Esophagus muscularis mucosa (tissue), 4 donors: ENCODE data around the gene EFNA4. TPM values are rescaled to one million over a fixed set of nuclear protein-coding genes. Genes with fewer than 3 reads are reported as not detected.

Source experiments
- DNase-seq: peaks from one replicate; pipeline ENCODE4 v3.0.0-alpha.2; 2017; ENCODE audit errors: extremely low spot score
- H3K27ac ChIP-seq, 4 donors: fragments of 200-600 bp; sonication (generic); replicated peaks in 1 of 4; 1 replicate in 3 of 4; 2 replicates in 1 of 4; pipeline ENCODE4 v1.5.1; 2016 to 2019; ENCODE audit warnings: mild to moderate bottlenecking in 1 of 4
- H3K27me3 ChIP-seq, 4 donors: fragments of 200-600 bp; sonication (generic); one replicate each; pipeline versions ENCODE4 v1.5.1 to v1.6.0; 2016 to 2019
- H3K36me3 ChIP-seq, 4 donors: fragments of 200-600 bp; sonication (generic); one replicate each; pipeline ENCODE4 v1.5.1; 2016 to 2019
- H3K4me1 ChIP-seq, 4 donors: fragments of 200-600 bp; sonication (generic); one replicate each; pipeline ENCODE4 v1.5.1; 2016 to 2019
- H3K4me3 ChIP-seq, 4 donors: fragments of 200-600 bp; sonication (generic); 1 replicate in 2 of 4; 2 replicates in 2 of 4; pipeline ENCODE4 v1.5.1; 2016 to 2019; ENCODE audit warnings: mild to moderate bottlenecking in 4 of 4, moderate library complexity in 1 of 4
- H3K9me3 ChIP-seq, 4 donors: fragments of 200-600 bp; sonication (generic); 1 replicate in 3 of 4; 2 replicates in 1 of 4; pipeline ENCODE4 v1.5.1; 2016 to 2019
- CTCF ChIP-seq, 3 experiments: fragments of 200-600 bp in 2 of 3; fragments of 450-650 bp in 1 of 3; sonication (generic) in 2 of 3; IDR thresholded peaks; one replicate each; pipeline ENCODE4 v1.5.1; 2017 to 2019; ENCODE audit warnings: antibody characterized with exemption in 3 of 3, mild to moderate bottlenecking in 2 of 3, moderate library complexity in 1 of 3
- EP300 ChIP-seq: sonication (generic); formaldehyde crosslinking; IDR thresholded peaks from one replicate; pipeline ENCODE4 v1.6.1; 2017; ENCODE audit warnings: antibody characterized with exemption
- POLR2A ChIP-seq: fragments of 450-650 bp; IDR thresholded peaks from one replicate; pipeline ENCODE4 v1.6.1; 2017; ENCODE audit warnings: antibody characterized with exemption, moderate library complexity, mild to moderate bottlenecking, low read depth
- POLR2AphosphoS5 ChIP-seq, 2 donors: sonication (generic); formaldehyde crosslinking; IDR thresholded peaks; one replicate each; pipeline ENCODE4 v1.6.1; 2017; ENCODE audit warnings: antibody characterized with exemption in 2 of 2
- WGBS: methylation state at CpG from one replicate; pipeline ENCODE4 v1.1.5; 2018; 5-methylcytosine and 5-hydroxymethylcytosine counted together
- intact Hi-C: fragments of 100-400 bp; cut with DNase I; formaldehyde crosslinking; loops from one replicate; pipeline ENCODE4 v1.15.1; 2023
- total RNA-seq, 4 donors: library from RNA; depleted of rRNA; stranded (reverse); fragments of >200 nt; gene quantifications; one replicate each; pipeline versions ENCODE4 v1.1.0 to v1.2.1, GENCODE V29; 2016

The EFNA4 gene
- total RNA-seq, 4 donors from 2014 or later: 0.83 to 4.5 (median 3.2) TPM

DNA sequence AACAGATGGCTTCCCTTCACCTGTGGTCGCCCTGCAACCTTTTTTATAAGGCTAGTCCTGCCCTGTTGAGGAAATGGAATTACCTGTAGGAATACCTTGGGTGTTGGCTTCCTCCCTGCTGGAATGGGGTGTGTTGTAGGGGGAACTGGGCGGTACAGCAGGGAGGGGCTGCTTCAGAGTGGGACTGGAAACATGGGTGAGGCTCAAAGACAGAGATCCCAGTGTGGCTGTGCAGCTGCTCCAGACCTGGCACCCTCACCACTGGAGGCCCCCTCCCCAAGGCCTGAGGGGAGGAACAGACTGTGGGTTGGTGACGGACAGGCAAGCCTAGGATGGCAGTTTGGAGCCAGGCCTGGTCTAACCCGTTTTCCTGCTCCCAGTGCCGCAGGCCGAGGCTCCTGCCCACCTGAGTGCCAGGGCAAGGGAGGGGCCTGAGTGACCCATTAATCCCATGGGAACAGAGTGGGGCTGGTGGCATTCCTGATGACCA lies 19.6 kb downstream of the EFNA4 start:
- H3K27me3 ChIP-seq: peaks cover 16 to 54% (median 52%) of the 10 kb centered on the region in 4 donors
- DNase-seq: no peak
- TF ChIP-seq POLR2AphosphoS5 (IDR thresholded peaks at IDR 0.05) (no peak), POLR2A (no peak), CTCF (IDR thresholded peaks at IDR 0.05) (no peak), EP300 (no peak)

GRCh38 chr1:155083865-155084721 lies 20.6 kb downstream of the EFNA4 start:
- intact Hi-C loops: loop anchor here (2.0 kb wide), 1 partner anchor 39 kb away; no protein-coding TSS in a partner anchor
- no peak for DNase-seq
- peaks cover 56 to 81% (median 67%) of the 10 kb centered on the region in 4 donors for H3K4me1 ChIP-seq
- H3K9me3 ChIP-seq: no peaks in the 10 kb centered on the region
- TF ChIP-seq POLR2AphosphoS5 (IDR thresholded peaks at IDR 0.05) (no peak), EP300 (no peak), POLR2A (no peak), CTCF (IDR thresholded peaks at IDR 0.05) (no peak)
- WGBS: 40% methylated on average over 11 of the region's 21 CpGs
- no peaks in the 10 kb centered on the region for H3K36me3 ChIP-seq
- H3K27me3 ChIP-seq: peaks cover 16 to 53% (median 50%) of the 10 kb centered on the region in 4 donors
- peak overlapping the region in 1 of 4 donors; percentile 91 for H3K27ac ChIP-seq
- H3K4me3 ChIP-seq: peak overlapping the region; percentile 65 to 76 (median 70)

More for the DNA sequence above, 19.6 kb downstream of the EFNA4 start:
- no peaks in the 10 kb centered on the region for H3K9me3 ChIP-seq
- H3K4me3 ChIP-seq: no peak overlapping the region
- intact Hi-C loops: no loop called here
- no peak overlapping the region for H3K27ac ChIP-seq
- H3K4me1 ChIP-seq: peaks cover 60 to 91% (median 77%) of the 10 kb centered on the region in 4 donors
- WGBS: 68% methylated on average over 6 of the region's 6 CpGs
- no peaks in the 10 kb centered on the region for H3K36me3 ChIP-seq

DNA sequence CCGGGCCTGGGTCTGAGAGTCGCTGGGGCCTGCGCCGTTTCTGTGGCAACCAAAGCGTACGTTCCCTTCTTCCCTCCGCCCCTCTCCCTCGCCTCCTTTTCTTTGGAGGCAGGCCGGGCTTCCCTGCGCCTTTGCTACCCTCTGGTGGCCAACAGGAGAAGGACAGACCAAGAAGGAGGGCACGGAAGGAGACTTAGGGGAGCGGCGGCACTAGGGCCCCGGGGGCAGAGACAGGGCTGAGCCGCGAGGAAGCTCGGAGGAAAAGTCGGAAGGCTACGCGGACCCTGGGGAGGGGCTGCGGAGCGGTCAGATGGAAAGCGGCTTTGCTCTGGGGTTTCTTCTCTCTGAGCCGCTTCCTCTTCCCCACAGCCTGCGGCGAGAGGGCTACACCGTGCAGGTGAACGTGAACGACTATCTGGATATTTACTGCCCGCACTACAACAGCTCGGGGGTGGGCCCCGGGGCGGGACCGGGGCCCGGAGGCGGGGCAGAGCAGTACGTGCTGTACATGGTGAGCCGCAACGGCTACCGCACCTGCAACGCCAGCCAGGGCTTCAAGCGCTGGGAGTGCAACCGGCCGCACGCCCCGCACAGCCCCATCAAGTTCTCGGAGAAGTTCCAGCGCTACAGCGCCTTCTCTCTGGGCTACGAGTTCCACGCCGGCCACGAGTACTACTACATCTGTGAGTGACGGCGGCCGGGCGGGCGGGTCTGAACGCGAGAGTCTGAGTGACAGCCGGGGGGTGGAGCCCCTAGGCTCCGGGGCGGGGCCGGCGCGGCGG lies 21.4 kb downstream of the EFNA4 start:
- Histone ChIP-seq H3K9me3 (no peaks in the 10 kb centered on the region), H3K36me3 (no peaks in the 10 kb centered on the region), H3K27me3 (peaks cover 16 to 45% (median 42%) of the 10 kb centered on the region in 4 donors), H3K4me1 (peaks cover 47 to 73% (median 59%) of the 10 kb centered on the region in 4 donors), H3K4me3 (peak overlapping the region; percentile 65 to 76 (median 70)), H3K27ac (peak overlapping the region; percentile 81 to 91 (median 87))
- intact Hi-C loops: loop anchor here (2.0 kb wide), 1 partner anchor 40 kb away; no protein-coding TSS in a partner anchor
- WGBS: under 1% methylated on average over 24 of the region's 67 CpGs
- peak; percentile 98 for DNase-seq
- no peak for TF ChIP-seq POLR2A
- TF ChIP-seq CTCF (IDR thresholded peaks at IDR 0.05): peak; percentile 90 to 99 (median 95)
- TF ChIP-seq POLR2AphosphoS5 (IDR thresholded peaks at IDR 0.05): peak; percentile 60 to 74
- TF ChIP-seq EP300: no peak

DNA sequence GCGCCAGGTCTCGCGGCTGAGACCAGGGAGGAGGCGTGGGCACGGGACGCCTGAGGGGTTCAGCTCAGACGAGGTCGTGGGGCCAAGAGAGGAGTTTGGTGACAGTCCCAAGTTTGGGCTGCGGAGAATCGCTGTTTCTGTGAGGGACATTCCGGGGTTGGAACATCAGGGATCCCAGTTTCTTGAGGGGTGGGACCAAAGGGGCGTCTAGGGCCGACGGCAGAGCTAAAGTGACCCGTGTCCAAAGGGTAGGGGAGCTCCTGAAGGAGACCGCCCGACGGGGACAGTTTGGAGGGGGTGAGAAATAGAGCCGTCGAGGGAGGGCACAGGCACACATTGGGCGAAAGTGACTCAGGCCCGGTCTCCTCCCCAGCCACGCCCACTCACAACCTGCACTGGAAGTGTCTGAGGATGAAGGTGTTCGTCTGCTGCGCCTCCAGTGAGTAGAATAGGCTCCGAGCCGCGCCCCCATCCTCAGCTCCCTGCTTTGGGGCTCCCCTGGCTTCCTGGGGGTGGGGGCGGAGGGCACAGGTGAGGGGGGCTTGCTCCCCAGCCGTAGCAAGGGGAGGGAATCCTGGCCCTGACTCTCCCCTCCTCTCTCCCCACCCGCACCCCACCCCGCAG lies 22.1 kb downstream of the EFNA4 start:
- TF ChIP-seq POLR2AphosphoS5 (IDR thresholded peaks at IDR 0.05) (no peak), CTCF (IDR thresholded peaks at IDR 0.05) (no peak), POLR2A (no peak), EP300 (no peak)
- no peak for DNase-seq
- peak overlapping the region; percentile 81 to 91 (median 87) for H3K27ac ChIP-seq
- no peaks in the 10 kb centered on the region for H3K9me3 ChIP-seq
- intact Hi-C loops: loop anchor here (2.0 kb wide), 1 partner anchor 41 kb away; no protein-coding TSS in a partner anchor
- H3K36me3 ChIP-seq: no peaks in the 10 kb centered on the region
- peaks cover 40 to 66% (median 52%) of the 10 kb centered on the region in 4 donors for H3K4me1 ChIP-seq
- peaks cover 9 to 38% (median 35%) of the 10 kb centered on the region in 4 donors for H3K27me3 ChIP-seq
- peak overlapping the region; percentile 65 to 76 (median 70) for H3K4me3 ChIP-seq
- WGBS: under 1% methylated on average over 27 of the region's 32 CpGs
